ENCODE data around the gene IRF6.

IRF6 gene

GRCh38 chr1:209755926-209756614, 49.9 kb downstream of the IRF6 start, which contains the start of gene TRAF3IP3:
Gene TRAF3IP3, plus strand, starts transcription at chr1:209756053. Its CDS starts 3,987 bp downstream, at chr1:209760040.
- no peak for DNase-seq

GRCh38 chr1:209755256-209755655, 50.7 kb downstream of the IRF6 start:
- no peak for DNase-seq

GRCh38 chr1:209752890-209753289, 53.1 kb downstream of the IRF6 start:
- DNase-seq: no peak

GRCh38 chr1:209751627-209752231, 54.2 kb downstream of the IRF6 start:
- DNase-seq: no peak

GRCh38 chr1:209749670-209750323, 56.1 kb downstream of the IRF6 start:
- no peak for DNase-seq

GRCh38 chr1:209749205-209749604, 56.7 kb downstream of the IRF6 start:
- no peak for DNase-seq

- DNase-seq: no peak
These were observed 57.3 kb downstream of the IRF6 start for GRCh38 chr1:209748620-209749019.

- DNase-seq: no peak
These were observed 58.2 kb downstream of the IRF6 start for GRCh38 chr1:209747580-209748262.

- no peak for DNase-seq
These were observed 59.3 kb downstream of the IRF6 start for GRCh38 chr1:209746451-209747165.

- DNase-seq: no peak
These were observed 62.8 kb downstream of the IRF6 start for GRCh38 chr1:209743145-209743482.

- DNase-seq: no peak
These were observed 63.4 kb downstream of the IRF6 start for GRCh38 chr1:209742409-209743144.

GRCh38 chr1:209741889-209742288, 64.1 kb downstream of the IRF6 start:
- DNase-seq: no peak

- DNase-seq: no peak
These were observed 64.7 kb downstream of the IRF6 start for GRCh38 chr1:209741193-209741592.

GRCh38 chr1:209738270-209738669, 67.7 kb downstream of the IRF6 start:
- DNase-seq: no peak

- DNase-seq: no peak
These were observed 68.8 kb downstream of the IRF6 start for GRCh38 chr1:209737118-209737505.

GRCh38 chr1:209736490-209737117, 69.3 kb downstream of the IRF6 start:
- no peak for DNase-seq

All from NCI-H748 treated with DMSO at 0.1 percent for 48 hours (cell line).